ENCODE data around the gene LAMA2.

Gene LAMA2

DNA sequence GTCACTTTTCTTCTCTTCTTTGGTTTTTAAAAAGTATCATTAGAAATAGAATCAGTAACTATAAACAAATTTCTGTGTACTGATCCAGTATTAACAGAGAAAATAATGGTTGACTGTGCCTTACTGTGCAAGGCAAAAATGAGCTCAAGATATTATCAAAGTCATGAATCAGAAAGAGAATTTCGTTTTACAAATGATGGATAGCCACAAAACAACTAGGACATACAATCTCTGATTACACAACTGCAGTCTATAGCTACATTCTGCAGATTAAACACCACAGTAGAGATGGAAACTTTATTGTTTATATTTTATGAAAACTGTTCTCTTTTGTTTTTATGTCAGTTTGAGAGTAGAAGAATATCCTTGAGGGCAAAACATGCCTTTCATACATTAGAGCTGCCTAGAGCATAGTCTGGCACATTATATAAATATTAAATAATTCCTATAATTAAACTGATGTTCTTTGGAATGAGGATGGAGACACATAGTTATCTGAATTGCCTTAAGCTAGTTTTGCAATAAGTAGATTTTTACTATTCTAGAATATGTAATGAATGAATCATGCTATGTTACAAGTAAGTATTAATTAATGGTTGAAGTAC lies 333.1 kb downstream of the LAMA2 start:
- no peak for DNase-seq

DNA sequence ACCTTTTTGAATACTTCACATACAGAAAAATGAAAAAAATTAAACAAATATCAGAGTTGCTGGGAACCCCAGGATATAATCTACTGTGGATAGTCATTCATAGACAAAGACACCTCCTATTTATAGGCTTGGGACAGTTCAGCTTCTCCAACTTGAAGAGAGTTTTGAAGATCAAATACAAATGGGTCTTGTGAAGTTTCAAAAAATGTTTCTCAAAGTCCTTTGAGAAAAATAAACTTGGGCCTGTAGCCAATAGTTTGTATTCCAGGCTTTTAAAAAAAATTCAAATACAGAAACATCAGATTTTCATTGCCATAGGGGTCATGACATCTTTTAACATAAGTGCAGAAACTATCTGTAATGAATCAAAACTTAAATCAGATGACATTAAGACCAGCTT lies 334.8 kb downstream of the LAMA2 start:
- no peak for DNase-seq

DNA sequence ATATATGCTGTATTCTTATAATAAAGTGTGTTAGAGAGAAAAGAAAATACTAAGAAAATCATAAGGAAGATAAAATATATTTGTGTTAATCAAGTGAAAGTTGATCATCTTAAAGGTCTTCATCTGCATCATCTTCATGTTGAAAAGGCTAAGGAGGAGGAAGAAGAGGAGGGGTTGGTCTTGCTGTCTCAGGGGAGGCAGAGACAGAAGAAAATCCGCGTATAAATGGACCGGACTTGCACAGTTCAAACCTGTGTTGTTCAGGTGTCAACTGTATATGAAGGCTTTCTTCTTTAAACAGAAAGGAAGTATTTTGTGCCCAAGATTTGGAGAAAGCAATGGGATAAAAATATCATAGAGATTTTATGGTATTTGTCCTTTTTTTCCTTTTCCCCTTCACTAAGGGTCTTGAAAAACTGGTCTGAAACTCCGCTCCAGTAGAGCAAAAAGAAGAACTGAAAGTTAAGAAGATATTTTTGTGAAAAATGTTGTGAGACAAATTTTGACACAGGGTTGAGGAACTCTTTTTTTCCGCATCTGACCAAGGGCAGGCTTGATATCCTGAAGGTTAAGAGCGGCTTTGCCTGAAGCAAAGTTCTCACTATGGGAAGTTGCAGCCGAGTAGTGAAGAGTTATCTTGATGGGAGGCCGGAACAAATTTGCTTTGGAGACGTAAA lies 350.7 kb downstream of the LAMA2 start:
- no peak for DNase-seq

DNA sequence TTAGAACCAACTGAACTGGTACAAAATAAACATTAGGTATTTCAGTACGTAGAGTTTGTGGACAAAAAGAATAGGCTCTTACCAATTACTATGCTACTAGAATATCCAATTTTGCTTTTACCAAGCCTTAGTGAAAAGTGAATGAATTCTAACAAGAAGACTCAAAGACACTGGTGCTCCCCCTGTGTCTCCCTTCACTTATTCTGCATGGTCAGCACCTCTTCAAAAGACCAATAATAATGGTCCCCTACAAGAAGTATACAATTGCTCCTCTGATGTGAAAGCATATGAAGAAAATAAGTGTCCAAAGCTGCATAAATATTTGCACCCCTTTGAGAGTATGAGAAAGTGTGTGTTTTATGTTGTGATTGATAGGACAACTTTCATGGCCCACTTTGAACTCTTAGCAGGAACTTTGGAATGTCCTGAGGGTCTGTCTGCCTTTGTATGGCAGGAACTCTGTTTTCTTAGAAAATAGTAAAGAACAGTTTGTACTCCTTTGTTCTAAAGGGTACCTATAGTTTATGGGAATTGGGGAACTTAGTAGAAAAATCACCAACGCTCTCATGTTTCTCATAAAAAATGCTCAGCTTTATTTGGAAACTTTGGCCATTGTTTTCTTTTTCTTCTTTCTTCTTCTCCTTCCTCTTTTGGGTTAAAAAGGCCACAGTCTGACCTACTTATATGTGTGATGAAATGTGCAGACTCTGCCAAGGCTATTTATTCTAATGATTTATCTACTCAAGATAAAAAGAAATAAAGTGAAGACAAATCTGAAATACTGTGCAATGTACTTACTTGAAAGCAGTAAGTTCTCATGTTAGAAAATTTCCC lies 352.4 kb downstream of the LAMA2 start:
- no peak for DNase-seq

DNA sequence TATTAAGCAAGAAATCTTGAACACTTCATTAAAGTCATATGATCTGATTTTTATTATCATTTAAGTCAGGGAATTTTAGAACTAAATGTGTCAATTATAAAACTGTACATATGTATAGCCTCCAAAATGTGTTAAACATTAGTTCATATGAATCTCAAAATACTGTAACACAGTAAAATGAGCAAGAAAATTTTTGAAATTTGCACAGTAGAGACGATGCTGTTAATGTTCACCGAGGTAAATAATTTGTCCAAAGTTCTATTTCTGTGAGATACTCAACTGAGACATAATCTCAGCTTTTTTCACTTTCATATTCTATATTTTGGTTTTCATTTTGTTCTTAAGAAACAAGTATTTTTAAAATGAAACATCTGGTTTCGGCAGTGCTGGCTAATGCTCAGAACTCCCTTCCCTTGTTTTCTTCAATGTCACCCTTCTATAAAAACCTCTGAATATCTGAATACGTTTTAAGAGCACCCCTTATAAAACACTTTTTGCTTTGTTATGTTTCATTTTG lies 353.1 kb downstream of the LAMA2 start:
- no peak for DNase-seq

DNA sequence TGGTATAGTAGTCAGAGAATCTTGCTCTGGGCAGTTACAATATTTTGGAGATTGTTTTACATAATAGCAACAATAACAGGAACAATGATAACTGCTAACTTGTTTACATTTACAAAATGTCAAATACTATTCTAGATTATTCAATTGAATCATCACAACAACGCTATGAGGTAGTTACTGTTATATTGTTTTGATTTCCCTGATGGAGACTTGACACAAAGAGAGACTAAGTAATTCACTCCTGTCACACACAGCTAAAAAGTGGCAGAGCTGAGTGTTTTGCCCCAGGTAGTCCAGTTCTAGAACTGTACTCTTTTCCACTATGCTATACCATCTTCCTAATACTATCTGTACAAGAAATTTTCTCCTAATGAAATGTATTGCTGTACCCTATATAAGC lies 356.1 kb downstream of the LAMA2 start:
- DNase-seq, result no peak

DNA sequence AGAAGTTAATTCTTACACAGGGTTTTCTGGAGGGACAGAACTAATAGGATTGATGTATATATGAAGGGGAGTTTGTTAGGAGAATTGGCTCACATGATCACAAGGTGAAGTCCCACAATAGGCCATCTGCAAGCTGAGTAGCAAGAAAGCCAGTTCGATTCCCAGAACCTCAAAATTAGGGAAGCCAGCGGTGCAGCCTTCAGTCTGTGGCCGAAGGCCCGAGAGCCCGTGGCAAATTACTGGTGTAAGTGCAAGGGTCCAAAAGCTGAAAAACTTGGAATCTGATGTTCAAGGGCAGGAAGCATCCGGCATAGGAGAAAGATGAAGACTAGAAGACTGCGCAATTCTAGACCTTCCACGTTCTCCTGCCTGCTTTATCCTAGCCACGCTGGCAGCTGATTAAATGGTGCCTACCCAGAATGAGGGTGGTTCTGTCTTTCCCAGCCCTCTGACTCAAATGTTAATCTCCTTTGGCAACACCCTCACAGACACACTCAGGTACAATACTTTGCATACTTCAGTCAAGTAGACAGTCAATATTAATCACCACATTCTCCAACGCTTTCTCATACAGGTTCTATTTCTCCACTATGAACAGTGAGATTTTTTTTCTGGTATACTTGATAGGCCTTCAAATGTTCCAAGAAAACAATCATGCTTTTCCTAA lies 357.0 kb downstream of the LAMA2 start:
- no peak for DNase-seq

DNA sequence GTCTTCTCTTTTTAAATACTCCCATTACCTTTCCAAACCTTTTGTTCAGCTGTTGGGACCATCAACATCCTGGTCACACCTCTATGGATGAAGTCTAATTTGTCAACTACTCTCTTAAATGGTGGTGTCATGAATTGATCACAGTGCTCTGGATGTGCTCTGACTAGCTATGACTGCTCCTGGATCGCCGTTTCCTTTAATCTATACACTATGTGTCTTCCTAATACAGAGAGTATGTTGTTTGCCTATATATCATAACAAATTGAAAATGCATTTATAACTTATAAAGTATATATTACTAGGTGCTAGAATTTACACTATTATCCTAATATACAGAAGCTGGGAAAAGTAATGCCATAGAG lies 357.5 kb downstream of the LAMA2 start:
- no peak for DNase-seq

DNA sequence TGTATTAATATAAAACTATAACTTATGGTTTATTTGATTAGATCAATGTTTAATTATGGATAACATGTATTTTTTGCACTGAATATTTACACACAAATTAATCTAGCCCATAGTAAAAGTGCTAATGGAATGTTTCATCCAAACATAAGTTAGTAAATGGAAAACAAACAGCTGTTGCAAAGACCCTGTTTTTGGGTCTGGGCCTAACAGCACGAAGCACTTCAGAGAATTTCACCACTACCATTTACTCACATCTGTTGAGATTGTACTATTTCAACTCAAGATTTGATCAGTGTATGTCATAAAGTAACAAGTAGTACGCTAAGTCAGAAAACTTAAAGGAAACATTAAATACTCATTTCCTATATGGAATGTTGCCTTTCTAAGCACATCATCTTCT lies 359.6 kb downstream of the LAMA2 start:
- DNase-seq, result no peak

DNA sequence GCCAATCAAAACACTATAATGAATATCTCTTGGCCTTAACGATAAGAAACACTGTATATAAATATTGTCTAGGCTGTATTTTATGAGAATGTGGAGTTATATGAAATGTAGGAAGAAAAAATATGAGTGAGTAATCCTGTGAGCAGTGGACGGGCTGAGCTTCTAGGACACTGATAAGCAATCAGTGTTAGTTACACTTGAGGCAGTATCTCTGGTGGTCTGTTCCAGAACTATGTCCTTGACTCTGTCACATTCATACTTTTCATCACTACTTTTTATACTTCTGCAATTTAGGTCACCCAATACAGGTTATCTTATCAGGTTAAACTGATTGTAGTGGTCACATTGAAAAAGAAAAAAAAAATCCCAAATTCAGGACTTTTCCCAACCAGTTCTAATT lies 360.4 kb downstream of the LAMA2 start:
- no peak for DNase-seq

DNA sequence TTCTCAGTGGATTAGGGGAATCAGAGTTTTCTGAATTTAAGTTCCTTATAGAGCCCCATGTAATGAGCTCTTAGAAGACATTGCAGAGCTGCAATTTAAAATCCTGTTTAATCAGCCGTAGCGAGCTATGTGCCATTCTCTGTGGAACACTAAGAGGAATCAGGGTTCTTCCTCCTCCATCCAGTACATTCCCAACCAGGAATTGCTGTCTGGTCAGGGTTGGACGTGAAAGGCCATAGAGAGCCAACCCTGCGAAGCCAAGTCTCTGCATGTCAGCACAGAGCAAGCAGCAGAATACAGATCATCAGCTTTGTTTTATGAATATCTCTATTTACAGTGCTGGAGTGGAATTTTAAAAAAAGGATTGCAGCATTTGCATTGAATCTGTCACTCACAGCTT lies 366.0 kb downstream of the LAMA2 start:
- no peak for DNase-seq

DNA sequence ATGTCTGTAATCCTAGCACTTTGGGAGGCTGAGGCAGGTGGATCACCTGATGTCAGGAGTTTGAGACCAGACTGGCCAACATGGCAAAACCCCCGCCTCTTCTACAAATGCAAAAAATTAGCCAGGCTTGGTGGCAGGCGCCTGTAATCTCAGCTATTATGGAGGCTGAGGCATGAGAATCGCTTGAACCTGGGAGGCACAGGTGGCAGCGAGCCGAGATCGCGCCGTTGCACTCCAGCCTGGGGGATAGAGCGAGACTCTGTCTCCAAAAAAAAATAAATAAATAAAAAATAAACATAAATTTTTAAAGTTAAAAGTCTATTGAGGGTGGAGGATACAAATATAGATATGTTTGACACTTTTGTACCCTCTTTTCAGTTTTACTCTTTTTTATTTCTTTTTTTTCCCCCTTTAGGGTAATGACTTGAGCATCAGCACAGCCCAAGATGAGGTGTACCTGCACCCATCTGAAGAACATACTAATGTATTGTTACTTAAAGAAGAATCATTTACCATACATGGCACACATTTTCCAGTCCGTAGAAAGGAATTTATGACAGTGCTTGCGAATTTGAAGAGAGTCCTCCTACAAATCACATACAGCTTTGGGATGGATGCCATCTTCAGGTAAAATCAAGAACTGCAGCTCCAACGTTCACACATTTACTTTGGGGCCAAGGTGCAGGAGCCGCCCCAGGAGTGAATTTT lies 368.9 kb downstream of the LAMA2 start:
- DNase-seq, result peak; percentile 38 to 85 (median 80)

DNA sequence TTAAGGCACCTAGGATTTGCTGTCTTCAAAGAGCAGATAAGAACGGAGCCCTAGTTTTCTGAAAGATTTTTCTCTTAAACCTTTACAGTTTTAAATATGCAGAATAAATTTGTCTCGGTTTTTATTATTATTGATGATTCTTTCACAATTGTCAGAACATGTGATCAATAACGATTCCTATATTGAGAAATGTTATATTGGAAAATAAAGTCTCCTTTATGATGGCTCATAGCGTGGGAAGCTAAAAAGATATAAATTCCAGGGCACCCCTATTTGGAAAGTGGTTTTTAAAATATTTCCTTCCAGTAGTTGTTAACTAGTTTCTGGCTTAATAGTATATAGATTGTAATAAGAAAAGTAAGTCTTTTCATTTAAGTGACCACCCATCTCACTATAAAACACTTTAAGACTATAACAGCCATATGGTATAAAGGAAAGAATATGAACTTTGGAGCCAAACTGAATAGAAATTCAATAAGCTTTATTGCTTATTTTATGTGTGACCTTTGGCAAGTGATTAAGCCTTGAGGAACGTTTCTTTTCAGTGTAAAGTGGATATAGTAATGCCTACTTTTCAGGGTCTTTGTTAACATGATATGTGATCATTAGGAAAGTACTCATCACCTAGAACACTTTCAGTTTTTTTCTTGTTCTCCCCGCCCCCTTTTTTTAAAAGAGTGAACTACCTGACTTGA lies 369.6 kb downstream of the LAMA2 start:
- no peak for DNase-seq

DNA sequence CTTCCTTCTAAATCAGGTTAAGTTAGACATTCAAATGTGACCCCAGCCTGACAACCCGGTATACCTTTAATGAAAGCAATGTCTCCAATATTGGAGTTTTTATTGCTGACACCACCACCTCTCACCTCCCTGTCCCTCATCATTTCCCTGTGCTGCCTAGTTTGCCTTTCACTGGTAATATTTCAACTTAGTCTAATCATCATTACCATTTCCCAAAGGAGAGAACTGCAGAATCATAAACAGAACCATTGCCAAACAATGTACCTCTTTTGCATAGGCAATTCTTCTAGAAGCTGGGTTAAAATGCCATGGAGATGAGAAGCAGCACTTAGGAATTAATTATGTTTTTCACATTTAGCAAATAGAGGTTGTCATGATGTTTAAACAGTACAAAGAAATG lies 370.3 kb downstream of the LAMA2 start:
- DNase-seq, result peak in 1 of 3 experiments; percentile 19

DNA sequence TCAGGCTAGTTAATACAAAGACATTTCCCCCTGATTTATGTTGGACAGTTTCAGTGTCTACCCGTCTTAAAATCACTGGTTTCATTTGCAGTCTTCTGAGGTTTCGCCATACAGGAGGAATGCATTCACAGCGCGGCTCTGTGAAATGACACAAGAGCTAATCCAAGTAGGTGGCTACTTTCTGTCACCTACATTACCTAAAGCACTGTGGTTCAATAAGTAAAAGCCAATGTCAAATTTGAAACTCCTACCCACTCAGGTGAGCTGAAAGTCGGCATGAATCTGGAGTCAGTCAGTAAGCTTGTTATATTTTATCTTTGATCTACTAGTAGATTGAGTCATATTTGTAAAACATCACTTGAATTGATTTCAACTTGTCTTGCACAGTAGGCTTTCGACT lies 370.8 kb downstream of the LAMA2 start:
- peak in 1 of 3 experiments; percentile 19 for DNase-seq

DNA sequence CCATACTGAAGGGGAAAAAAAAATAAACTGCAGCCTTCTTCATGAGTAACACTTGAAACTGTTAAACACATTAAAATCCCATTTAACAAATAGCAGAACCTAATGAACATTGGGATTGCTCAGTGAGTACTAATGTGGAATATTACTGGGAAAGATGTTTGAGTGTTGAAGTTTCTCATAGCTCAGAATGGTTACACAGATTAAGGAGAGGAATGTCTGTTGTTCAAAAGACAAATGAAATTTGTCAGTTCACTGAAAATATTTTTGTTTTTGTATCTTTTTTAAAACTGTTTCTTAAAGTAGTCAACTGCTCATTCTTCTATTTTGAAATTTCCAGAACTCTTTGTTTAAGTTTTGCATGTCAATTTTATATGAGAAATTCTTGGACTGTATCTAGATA lies 374.3 kb downstream of the LAMA2 start:
- DNase-seq, result no peak

DNA sequence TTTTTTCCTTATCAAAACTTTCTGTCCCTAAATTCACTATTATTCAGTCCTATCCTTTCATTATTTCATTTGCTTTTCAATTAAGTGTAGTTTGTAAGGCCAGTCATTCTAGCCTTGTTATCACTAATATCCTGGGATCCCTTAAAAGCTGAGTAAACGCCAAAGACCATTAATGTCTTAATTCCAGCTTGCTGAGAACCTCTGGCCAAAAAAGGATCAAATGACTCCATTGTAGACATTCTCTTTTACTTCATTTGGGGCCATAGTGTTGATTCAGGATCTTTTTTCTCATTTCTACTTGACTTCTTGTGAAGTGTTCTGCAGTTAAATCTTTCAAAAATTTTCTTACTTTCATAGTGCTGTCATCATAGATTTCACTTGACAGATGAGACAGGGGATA lies 379.7 kb downstream of the LAMA2 start:
- peak in 1 of 3 experiments; percentile 29 for DNase-seq

DNA sequence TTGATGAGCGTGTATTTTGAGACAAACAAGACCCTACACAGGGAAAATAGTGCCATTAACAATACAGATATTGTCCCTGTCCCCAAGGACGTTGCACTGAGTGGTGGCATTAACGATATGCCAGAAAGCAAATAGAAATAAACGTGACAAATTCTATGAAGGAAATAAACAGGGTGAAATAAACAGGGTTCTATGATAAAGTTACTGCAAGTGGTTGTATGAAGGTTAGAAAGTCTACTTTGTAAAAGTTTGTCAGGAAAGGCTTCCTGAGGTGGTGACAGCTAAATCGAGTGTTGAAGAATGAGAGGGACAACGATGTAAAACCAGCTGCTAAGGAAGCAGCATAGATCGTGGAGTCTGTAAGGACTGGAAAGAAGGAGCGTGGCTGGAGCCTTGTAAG lies 380.2 kb downstream of the LAMA2 start:
- DNase-seq, result no peak

DNA sequence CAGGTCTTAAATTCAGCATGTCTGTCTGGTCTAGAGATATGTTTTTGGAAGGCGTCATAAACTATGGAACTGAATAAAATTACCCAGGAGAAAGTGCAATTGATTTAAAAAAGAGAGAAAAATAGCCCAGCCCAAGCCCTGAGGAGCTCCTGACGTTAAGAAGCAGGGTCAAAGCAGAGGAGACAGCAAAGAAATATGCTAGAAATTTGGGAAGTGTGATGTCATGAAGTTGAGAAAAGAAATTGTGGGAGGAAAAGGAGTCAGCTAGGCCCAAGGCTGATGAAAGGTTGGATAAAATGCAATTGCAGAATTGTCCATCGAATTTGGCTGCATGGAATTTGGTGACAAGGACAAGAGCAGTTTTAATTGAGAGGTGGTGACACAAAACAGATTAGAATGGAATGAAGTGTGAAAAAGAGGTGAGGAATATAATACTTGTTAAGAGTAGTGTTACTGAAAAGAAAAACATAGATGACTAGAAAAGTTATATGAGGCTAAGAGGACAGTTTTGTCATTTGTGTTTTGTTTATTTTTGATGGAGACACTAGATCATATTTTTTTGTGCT lies 381.6 kb downstream of the LAMA2 start:
- DNase-seq, result no peak

DNA sequence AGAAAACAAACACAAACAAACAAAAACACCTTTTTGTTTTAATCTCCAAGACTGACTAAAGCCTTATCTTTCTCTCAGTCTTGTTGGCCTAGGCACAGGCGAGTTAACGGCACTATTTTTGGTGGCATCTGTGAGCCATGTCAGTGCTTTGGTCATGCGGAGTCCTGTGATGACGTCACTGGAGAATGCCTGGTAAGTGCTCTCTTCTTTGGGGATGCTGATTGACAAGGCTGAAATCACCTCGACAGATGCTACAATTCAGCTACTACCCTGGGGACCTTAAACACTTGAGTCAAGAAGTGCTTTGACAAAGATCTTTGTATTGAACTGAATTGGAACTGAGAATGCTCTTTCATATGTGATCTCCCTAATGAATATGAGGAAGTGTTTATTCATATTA lies 384.1 kb downstream of the LAMA2 start:
- DNase-seq, result peak in 2 of 3 experiments; percentile 60 to 86

DNA sequence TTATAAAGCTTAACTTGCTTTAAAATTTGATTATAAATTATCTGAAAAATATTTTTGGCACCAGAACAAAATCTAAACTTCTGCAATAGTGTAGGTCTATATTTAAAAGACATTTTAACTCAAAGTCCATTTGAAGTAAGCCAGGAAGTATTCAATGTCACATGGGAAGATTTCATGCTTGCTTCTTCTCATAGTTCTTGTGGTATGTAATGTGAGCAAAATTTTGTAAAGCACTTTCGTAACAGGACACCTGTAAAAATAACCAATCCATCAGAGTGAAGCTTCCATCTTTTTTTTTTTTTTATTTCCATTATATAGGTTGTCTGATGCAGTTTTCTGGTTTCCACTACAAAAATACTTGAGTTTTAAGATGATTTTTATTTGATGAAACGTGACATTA lies 386.1 kb downstream of the LAMA2 start:
- no peak for DNase-seq

DNA sequence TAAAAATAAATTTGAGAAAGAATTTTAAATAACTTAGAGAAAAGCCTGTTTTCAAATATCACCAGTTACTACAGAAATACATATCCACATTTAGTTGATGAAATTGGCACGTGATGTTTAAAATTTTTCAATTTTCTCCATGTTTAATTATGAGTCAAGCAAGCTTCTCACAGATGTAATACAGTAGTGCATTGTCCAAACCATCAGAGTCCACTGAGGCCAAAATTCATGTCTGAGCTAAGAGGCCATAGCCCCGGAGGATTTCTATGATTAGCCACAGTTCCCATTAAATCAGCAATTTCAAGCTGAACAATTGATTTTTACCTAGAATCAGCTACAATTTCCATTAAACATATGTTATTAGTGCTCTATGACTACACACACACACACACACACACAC lies 387.0 kb downstream of the LAMA2 start:
- DNase-seq, result no peak
